Breast epithelium (tissue), 3 donors: Measurements from ENCODE around the gene ENPP6.

ENCODE experiments used
- POLR2A ChIP-seq: fragments of 450-650 bp; IDR thresholded peaks from one replicate; pipeline ENCODE4 v1.6.1; 2016; ENCODE audit warnings: antibody characterized with exemption, mild to moderate bottlenecking, moderate library complexity
- POLR2AphosphoS5 ChIP-seq, 3 donors: sonication (generic); formaldehyde crosslinking; IDR thresholded peaks; one replicate each; pipeline ENCODE4 v1.6.1; 2017; ENCODE audit warnings: antibody characterized with exemption in 3 of 3
- TF ChIP-seq, protein P1 (sequence below), 3 donors: fragments of 450-650 bp; IDR thresholded peaks; one replicate each; pipeline ENCODE4 v1.5.1; 2016 to 2017; ENCODE audit warnings: antibody characterized with exemption in 3 of 3, mild to moderate bottlenecking in 3 of 3, moderate library complexity in 3 of 3

GRCh38 chr4:184046148-184046547 is 171.5 kb downstream of the ENPP6 start:
- TF ChIP-seq, protein P1, sequence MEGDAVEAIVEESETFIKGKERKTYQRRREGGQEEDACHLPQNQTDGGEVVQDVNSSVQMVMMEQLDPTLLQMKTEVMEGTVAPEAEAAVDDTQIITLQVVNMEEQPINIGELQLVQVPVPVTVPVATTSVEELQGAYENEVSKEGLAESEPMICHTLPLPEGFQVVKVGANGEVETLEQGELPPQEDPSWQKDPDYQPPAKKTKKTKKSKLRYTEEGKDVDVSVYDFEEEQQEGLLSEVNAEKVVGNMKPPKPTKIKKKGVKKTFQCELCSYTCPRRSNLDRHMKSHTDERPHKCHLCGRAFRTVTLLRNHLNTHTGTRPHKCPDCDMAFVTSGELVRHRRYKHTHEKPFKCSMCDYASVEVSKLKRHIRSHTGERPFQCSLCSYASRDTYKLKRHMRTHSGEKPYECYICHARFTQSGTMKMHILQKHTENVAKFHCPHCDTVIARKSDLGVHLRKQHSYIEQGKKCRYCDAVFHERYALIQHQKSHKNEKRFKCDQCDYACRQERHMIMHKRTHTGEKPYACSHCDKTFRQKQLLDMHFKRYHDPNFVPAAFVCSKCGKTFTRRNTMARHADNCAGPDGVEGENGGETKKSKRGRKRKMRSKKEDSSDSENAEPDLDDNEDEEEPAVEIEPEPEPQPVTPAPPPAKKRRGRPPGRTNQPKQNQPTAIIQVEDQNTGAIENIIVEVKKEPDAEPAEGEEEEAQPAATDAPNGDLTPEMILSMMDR (IDR thresholded peaks at IDR 0.05): no peak
- TF ChIP-seq POLR2A (no peak), POLR2AphosphoS5 (IDR thresholded peaks at IDR 0.05) (no peak)
